ENCODE results near the gene PTGDS. TPM values are rescaled to one million over a fixed set of nuclear protein-coding genes. Genes with fewer than 3 reads are reported as not detected.
A peak's percentile ranks its signal among the peaks of the same experiment; 100 is the strongest.

The PTGDS gene
- polyA plus RNA-seq, 1 donor from 2014 or later = not detected

DNA sequence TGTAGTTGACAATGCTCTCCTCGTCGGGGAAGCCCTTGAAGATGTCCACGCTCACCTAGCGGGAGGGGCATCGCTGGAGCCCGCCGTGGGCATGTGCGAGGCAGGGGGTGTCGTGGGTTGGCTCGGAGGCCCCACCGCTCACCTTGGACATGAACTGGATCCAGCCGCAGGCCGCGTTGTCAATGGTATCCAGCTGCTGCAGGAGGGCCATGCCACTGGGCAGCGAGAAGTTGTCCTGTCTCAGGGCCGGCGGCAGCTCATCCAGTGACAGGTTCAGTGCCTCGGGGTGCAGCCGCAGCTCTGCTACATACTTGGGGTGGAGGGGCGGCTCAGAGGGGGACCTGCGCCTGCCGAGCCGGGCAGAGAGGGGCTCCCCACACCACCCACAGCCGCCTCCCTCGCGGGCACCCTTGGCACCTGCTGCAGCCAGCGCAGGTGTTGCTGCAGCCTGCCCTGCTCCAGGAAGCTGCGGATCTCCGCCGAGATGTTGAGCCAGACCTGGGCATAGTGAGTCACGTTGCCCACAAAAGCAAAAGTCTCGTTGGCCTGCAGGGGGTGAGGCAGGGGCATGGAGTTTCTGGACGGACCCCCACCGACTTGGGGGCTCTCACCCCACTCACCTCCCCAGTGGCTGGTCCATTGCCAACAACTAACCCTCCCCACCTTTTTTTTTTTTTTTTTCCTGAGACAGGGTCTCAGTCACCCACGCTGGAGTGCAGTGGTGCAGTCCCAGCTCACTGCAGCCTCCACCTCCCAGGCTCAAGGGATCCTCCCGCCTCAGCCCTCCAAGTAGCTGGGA lies 41.7 kb downstream of the PTGDS start:
- no peak overlapping the region for H3K4me3 Mint-ChIP-seq
- no peaks in the 10 kb centered on the region for H3K27me3 Mint-ChIP-seq
- H3K36me3 Mint-ChIP-seq = peaks cover 3% of the 10 kb centered on the region
- no peak overlapping the region for H3K27ac Mint-ChIP-seq
- H3K9me3 Mint-ChIP-seq = no peaks in the 10 kb centered on the region
- H3K4me1 Mint-ChIP-seq = peaks cover 0 to 1% (median 0%) of the 10 kb centered on the region in 3 donors

DNA sequence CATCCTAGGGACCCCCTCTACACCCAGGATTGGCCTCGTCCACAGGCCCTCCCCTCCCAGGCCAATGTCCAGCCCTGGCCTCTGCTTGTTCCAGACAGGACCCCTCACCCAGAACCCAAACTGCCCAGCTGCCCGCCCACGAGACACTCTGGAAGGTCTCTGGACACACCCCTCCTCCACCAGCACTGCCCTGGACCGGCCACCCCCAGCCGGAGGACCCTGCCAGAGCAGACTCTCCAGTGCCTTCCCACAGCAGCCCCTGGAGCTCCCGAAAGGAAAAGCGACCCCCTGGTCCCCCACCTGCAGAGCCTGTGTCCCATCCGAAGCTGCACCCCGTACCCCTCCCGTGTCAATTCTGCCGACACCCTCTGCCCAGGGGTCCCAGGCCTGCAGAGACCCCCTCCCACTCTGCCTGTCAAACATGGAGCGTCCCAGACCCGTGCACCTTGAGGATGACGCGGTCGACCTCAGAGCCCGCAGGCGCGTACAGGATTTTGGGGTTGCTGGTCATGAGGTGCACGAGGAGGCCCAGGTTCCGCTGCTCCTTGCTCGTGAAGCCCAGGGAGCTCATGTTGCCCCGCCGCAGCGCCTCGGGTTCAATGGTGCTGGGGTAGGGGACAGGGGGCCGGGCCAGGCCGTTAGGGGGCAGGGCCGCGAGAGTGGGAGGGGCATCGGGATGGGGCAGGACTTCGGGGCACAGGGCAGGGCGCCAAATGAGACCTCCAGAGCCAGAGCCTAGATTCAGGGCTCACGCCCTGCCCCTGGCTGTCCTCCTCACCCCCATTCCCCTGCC lies 42.8 kb downstream of the PTGDS start:
- Mint-ChIP-seq H3K9me3 (no peaks in the 10 kb centered on the region), H3K27me3 (no peaks in the 10 kb centered on the region), H3K4me3 (no peak overlapping the region), H3K27ac (no peak overlapping the region), H3K36me3 (peaks cover 3% of the 10 kb centered on the region), H3K4me1 (peaks cover 0 to 1% (median 0%) of the 10 kb centered on the region in 3 donors)

DNA sequence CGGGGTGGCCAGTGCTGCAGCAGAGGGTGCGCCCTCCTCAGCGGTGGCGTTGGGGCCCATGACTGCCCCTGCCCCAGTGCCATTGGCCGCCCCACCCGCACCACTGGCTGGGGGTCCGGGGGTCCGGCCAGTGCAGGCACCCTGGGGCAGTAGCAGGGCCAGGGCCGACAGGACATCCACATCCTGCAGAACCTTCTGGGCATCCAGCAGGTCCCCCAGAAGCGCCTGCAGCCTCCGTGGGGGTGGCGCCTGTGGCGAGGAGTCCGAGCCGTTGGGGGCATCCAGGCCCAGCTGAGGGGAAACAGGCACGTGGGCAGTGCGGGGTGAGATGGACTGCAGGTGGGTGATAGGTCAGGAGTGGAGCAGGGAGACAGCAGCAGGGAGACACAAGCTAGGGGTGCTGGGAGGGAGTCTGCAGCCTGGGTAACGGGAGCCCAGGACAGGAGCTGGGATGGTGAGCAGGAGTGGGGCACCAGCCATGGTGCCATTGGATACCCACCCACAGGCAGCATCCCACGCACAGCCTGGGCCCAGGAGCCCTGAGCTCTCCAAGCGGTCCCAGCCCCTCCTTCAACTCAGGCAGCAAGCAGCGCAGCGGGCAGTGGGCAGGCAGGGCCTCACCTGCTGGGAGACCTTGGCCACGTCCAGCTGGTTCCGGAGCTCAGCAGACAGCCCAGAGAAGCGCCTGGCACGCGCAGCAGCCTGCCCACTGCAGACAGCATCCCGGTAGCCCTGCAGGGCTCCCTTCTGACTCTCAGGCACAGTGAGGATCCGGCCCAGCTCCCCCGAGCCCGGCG lies 43.7 kb downstream of the PTGDS start:
- H3K9me3 Mint-ChIP-seq = no peaks in the 10 kb centered on the region
- no peak overlapping the region for H3K27ac Mint-ChIP-seq
- no peaks in the 10 kb centered on the region for H3K27me3 Mint-ChIP-seq
- no peak overlapping the region for H3K4me3 Mint-ChIP-seq
- H3K36me3 Mint-ChIP-seq = peaks cover 3% of the 10 kb centered on the region
- peaks cover 4 to 6% (median 4%) of the 10 kb centered on the region in 3 donors for H3K4me1 Mint-ChIP-seq

DNA sequence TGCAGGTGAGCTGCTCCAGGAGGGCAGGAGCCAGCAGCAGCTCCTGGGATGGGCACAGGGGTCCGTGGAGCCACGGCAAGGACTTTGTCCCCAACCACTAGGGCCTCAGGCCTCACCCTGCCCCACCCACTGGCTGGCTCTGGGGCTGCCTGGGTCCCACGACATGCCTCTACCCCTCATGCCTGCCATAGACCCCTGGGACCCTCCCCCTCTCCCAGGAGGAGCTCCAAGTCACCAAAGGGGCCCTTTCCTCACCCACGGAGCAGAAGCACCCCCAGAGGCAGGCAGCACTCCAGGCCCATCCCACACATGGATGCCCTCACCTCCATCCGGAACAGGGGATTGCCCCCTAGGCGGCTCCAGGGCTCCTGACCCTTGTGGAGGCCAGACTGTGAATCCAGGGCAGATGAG lies 44.3 kb downstream of the PTGDS start:
- no peaks in the 10 kb centered on the region for H3K27me3 Mint-ChIP-seq
- H3K9me3 Mint-ChIP-seq = no peaks in the 10 kb centered on the region
- H3K4me3 Mint-ChIP-seq = no peak overlapping the region
- peaks cover 4 to 11% (median 6%) of the 10 kb centered on the region in 3 donors for H3K4me1 Mint-ChIP-seq
- H3K27ac Mint-ChIP-seq = no peak overlapping the region
- peaks cover 3% of the 10 kb centered on the region for H3K36me3 Mint-ChIP-seq

DNA sequence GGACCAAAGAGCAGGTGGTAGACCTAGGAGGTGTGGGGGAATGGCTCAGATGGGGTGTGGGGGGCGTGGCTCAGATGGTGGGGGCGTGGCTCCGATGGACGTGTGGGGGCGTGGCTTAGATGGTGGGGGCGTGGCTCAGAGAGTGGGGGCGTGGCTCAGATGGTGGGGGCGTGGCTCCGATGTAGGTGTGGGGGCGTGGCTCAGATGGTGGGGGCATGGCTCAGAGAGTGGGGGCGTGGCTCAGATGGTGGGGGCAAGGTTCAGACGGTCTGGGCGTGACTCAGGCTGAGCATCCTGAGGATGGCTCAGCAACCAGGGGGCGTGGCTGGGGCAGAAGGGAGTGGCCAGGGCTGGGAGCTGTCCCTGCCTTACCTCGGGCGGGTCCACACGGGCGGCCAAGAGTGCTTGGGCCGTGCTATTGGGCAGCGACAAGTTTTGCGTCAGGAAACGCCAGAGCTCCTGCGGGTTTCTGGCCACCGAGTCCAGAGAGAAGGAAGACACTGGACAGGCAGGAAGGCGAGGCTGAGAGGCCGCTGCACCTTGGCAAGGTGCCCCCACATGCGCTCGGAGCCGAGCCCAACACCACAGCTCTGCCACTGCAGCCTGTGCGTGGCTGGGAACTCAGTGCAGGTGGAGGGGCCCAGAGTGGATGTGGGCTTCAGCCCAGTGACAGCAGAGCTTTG lies 44.8 kb downstream of the PTGDS start:
- H3K27me3 Mint-ChIP-seq = no peaks in the 10 kb centered on the region
- H3K4me3 Mint-ChIP-seq = no peak overlapping the region
- peaks cover 4 to 12% (median 8%) of the 10 kb centered on the region in 3 donors for H3K4me1 Mint-ChIP-seq
- peak overlapping the region in 1 of 3 donors; percentile 55 for H3K27ac Mint-ChIP-seq
- no peaks in the 10 kb centered on the region for H3K9me3 Mint-ChIP-seq
- H3K36me3 Mint-ChIP-seq = peaks cover 3% of the 10 kb centered on the region

DNA sequence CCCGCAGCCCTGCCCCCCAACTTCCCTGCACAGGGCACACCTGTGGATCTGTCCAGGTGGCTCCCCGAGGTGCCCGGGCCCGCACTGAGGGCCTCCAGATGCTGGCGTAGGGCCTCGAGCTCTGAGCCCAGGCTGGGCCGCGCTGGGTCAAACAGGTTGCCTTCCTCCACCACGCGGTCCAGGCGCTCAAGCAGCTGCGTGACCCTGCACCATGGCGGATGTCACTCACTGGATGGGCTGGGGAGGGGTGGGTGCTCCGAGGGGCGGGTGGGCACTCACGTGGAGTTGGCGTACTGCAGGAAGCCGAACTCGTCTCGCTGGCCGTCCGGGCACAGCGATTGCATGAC lies 45.3 kb downstream of the PTGDS start:
- no peaks in the 10 kb centered on the region for H3K27me3 Mint-ChIP-seq
- H3K4me3 Mint-ChIP-seq = no peak overlapping the region
- H3K27ac Mint-ChIP-seq = no peak overlapping the region
- peaks cover 4 to 15% (median 10%) of the 10 kb centered on the region in 3 donors for H3K4me1 Mint-ChIP-seq
- no peaks in the 10 kb centered on the region for H3K9me3 Mint-ChIP-seq
- H3K36me3 Mint-ChIP-seq = peaks cover 3% of the 10 kb centered on the region

DNA sequence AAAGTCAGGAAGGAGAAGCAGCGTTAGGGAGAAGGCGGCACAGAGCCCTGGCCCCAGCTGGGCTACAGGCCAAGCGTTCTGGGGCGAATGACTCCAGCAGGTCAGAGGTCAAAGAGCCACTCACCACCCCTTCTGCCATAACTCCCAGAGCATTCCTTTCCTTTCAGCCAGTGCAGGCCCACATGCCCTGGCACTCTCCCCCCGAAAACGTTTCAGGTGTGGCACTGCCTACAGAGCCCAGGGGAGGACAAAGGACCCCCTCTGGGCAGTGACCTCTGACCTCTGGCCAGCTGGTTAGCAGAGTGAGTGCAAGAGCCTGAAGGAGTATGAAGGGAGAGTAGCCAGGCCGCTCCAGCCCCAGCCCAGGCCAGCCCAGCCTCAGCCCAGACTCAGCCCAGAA lies 45.9 kb downstream of the PTGDS start:
- peaks cover 3% of the 10 kb centered on the region for H3K36me3 Mint-ChIP-seq
- H3K9me3 Mint-ChIP-seq = no peaks in the 10 kb centered on the region
- peak overlapping the region in 1 of 3 donors; percentile 53 for H3K27ac Mint-ChIP-seq

DNA sequence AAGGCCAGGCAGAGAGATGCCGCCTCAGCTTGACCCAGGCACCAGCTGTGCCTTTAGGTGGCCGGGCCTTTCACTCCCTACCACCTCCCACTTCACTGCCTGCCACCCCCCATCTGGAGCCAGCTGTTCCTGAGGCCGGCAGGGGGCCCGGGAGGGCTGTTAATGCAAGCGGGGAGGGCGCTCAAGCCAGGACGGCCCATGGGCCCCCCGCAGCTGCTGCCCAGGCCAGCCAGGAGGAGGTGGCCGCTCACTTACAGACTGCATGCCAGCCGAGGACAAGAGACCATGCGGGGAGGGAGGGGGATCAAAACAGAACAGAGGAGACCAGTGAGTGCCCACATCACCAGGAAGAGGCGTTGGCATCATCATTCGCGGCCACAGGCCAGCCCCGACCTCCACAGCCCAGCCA lies 46.3 kb downstream of the PTGDS start:
- no peaks in the 10 kb centered on the region for H3K9me3 Mint-ChIP-seq
- H3K27me3 Mint-ChIP-seq = no peaks in the 10 kb centered on the region
- H3K4me1 Mint-ChIP-seq = peaks cover 4 to 15% (median 10%) of the 10 kb centered on the region in 3 donors
- no peak overlapping the region for H3K4me3 Mint-ChIP-seq
- peak overlapping the region in 1 of 3 donors; percentile 53 for H3K27ac Mint-ChIP-seq
- H3K36me3 Mint-ChIP-seq = peaks cover 3% of the 10 kb centered on the region

More for the DNA sequence above, 45.9 kb downstream of the PTGDS start:
- H3K27me3 Mint-ChIP-seq = no peaks in the 10 kb centered on the region
- H3K4me1 Mint-ChIP-seq = peaks cover 4 to 15% (median 10%) of the 10 kb centered on the region in 3 donors
- H3K4me3 Mint-ChIP-seq = no peak overlapping the region

DNA sequence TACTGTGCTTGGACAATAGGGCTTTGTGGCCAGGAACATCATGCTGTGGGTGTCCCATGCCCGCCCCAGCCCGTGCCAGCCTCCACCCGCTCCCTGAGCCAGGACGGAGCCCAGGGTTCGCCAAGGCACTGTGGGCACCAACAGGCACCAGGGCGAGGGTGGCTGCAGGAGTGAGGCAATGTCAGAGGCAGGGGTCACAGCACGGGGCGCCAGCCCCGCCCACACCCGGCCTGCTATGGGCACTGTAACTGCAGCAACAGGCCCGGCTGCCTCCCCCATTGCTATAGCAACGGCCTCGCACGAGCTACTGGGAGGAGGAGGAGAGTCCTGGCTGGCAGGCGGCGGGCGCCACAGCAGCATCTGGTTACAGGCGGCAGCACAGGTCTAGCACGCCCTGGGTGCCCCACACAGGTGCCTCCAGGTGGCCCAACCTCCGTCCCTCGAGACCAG lies 48.2 kb downstream of the PTGDS start:
- H3K27me3 Mint-ChIP-seq = no peaks in the 10 kb centered on the region
- no peaks in the 10 kb centered on the region for H3K36me3 Mint-ChIP-seq
- peak overlapping the region in 2 of 4 donors; percentile 87 to 88 for H3K4me3 Mint-ChIP-seq
- H3K4me1 Mint-ChIP-seq = peaks cover 16 to 21% (median 18%) of the 10 kb centered on the region in 3 donors
- peak overlapping the region; percentile 10 to 94 (median 89) for H3K27ac Mint-ChIP-seq
- no peaks in the 10 kb centered on the region for H3K9me3 Mint-ChIP-seq

DNA sequence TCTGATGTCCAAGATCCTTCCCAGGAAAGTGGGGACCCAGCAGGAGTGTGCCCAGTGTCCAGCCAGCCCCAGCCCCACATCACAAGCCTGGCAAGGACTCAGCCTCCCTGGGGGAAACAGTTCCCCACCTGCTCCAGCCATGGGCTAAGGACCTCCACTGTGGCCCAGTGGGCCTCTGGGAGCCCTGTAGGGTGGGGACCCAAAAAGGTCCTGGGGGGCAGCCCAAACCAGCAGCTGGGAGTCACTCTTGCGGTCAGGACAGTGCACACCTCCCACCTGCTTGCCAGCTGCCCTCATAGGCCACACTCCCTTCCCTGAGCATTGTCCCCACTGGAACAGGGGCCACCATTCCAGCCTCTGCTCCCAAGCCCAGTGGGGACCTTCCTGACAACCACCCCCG lies 49.1 kb downstream of the PTGDS start:
- H3K4me3 Mint-ChIP-seq = peak overlapping the region in 3 of 4 donors; percentile 81 to 88 (median 87)
- H3K27ac Mint-ChIP-seq = peak overlapping the region; percentile 67 to 94 (median 89)
- no peaks in the 10 kb centered on the region for H3K9me3 Mint-ChIP-seq
- H3K36me3 Mint-ChIP-seq = no peaks in the 10 kb centered on the region
- H3K27me3 Mint-ChIP-seq = no peaks in the 10 kb centered on the region
- peaks cover 19 to 24% (median 22%) of the 10 kb centered on the region in 3 donors for H3K4me1 Mint-ChIP-seq

DNA sequence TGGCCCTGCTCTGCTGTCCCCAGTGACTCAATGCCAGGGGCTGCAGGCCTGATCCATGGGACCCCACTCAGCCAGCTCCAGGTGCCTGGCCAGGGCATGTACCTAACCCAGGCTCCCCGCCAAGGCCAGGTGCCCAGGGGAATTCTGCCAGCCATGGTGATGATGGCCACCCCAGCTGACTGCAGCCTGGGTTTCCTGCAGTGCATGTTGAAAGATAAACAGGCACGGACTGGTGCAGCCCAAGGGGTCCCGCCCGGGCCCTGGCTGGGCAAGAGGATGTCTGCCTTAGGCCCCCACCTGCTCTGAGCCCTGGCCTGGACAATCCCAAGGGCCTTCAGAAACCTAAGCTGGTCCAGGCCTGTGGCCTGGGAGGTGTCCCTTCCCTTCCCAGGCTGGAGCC lies 49.5 kb downstream of the PTGDS start:
- peak overlapping the region; percentile 67 to 94 (median 89) for H3K27ac Mint-ChIP-seq
- peaks cover 19 to 26% (median 22%) of the 10 kb centered on the region in 3 donors for H3K4me1 Mint-ChIP-seq
- H3K27me3 Mint-ChIP-seq = no peaks in the 10 kb centered on the region
- peak overlapping the region in 3 of 4 donors; percentile 74 to 88 (median 87) for H3K4me3 Mint-ChIP-seq
- H3K9me3 Mint-ChIP-seq = no peaks in the 10 kb centered on the region
- no peaks in the 10 kb centered on the region for H3K36me3 Mint-ChIP-seq

DNA sequence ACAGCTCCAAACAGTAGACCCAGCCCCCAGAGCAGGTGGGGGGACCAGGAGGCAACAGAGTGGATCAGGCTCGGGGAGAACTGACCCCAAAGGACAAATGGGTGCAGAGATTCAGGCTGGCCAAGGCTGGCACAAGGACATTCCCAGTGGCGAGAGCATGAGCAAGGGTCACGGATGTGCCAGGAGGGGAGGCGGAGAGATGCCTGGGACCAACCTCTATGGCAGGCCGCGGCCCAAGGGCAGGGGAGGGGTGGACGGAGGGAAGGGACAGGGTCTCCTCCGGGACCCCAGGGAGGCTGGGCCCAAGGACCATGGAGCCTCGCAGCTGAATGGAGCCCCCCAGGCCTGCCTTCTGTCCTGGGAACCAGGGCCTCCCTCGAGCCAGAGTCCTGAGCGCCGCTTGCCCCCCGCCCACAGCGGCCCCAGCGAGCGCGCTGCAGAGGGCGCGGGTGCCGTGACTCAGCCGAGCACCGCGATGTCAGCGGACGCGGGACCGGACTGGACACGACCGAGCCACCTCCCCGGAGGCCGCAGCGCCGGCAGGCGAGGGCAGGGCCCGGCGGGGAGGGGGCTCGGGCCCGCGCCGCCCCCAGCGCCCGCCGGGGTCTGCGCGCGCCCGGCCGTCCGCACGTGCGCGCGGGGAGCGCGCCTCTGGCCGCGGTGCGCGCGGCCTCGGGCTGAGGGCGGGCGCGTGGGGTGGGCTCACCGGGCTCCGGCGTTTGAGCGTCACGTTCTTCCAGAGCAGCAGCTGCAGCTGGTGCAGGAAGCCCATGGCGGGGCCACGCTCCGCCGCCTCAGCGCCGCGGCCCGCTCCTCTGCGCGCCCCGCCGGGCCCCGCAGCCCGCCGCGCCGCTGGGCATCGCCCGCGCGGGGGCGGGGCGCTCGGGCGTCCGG lies 50.3 kb downstream of the PTGDS start, which contains the start of gene ABCA2:
ABCA2 (minus strand) TSS at position 869 of the 894 bp plus-strand sequence; CDS start at position 772, 97 bp downstream.
- H3K27me3 Mint-ChIP-seq = no peaks in the 10 kb centered on the region
- H3K4me1 Mint-ChIP-seq = peaks cover 19 to 30% (median 24%) of the 10 kb centered on the region in 3 donors
- H3K9me3 Mint-ChIP-seq = no peaks in the 10 kb centered on the region
- no peaks in the 10 kb centered on the region for H3K36me3 Mint-ChIP-seq
- H3K27ac Mint-ChIP-seq = peak within 1 kb of the TSS; percentile 81 to 96 (median 94)
- peak within 1 kb of the TSS; percentile 80 to 97 (median 92) for H3K4me3 Mint-ChIP-seq
